Activated CD8-positive, alpha-beta T cell treated with anti-CD3 and anti-CD28 coated beads, Interleukin-2, amount 10 ng/mL, durations not matched to agents 7 days and 5 days (primary cell): Measurements from ENCODE around the gene CENPT. TPM values are rescaled to one million over a fixed set of nuclear protein-coding genes. Genes with fewer than 3 reads are reported as not detected.
"Not testable (repeated sequence)": the region's sequence is repeated elsewhere in the genome, so short reads cannot be mapped to it uniquely, and the experiment has no call there.

Experiments used
- ATAC-seq: fragments of 150-1000 bp; cut with Tn5 transposase; one replicate; pipeline ENCODE4 v1.10.0; 2021; ENCODE audit warnings: moderate library complexity
- CTCF ChIA-PET: fragments of 350-600 bp; sonication (Branson Sonifier 250); formaldehyde crosslinking; loops from one replicate; lab custom pipeline; 2021; ENCODE audit warnings: antibody characterized with exemption; lab: Charles Lee
- POLR2A ChIA-PET: fragments of 350-600 bp; sonication (Branson Sonifier 250); formaldehyde crosslinking; loops from one replicate; lab custom pipeline; 2021; ENCODE audit warnings: antibody characterized with exemption; lab: Charles Lee
- DNase-seq: peaks from one replicate; pipeline ENCODE4 v3.0.0-alpha.2; 2020
- H3K27ac Mint-ChIP-seq: one replicate; pipeline ENCODE4 v1.8.0; 2021; ENCODE audit warnings: mild to moderate bottlenecking, mixed read lengths
- H3K27me3 Mint-ChIP-seq: one replicate; pipeline ENCODE4 v1.8.0; 2021; ENCODE audit warnings: low read depth, mixed read lengths
- H3K36me3 Mint-ChIP-seq: one replicate; pipeline ENCODE4 v1.8.0; 2021; ENCODE audit warnings: low read depth, mixed read lengths
- H3K4me1 Mint-ChIP-seq: one replicate; pipeline ENCODE4 v1.8.0; 2021; ENCODE audit warnings: low read depth, mixed read lengths
- H3K4me3 Mint-ChIP-seq: one replicate; pipeline ENCODE4 v1.8.0; 2021; ENCODE audit warnings: mild to moderate bottlenecking, mixed read lengths
- H3K9me3 Mint-ChIP-seq: one replicate; pipeline ENCODE4 v1.8.0; 2022; ENCODE audit warnings: mixed read lengths; ENCODE audit not compliant: insufficient read depth
- total RNA-seq, 2 experiments: library from RNA; stranded (reverse); gene quantifications; one replicate each; pipeline ENCODE4 v1.2.3, GENCODE V29; 2021

The CENPT gene
- total RNA-seq, 2 experiments from 2014 or later = 58.9 to 63.6 TPM

- peak overlapping the region; percentile 89 for H3K27ac Mint-ChIP-seq
- no peaks in the 10 kb centered on the region for H3K27me3 Mint-ChIP-seq
- DNase-seq (no peak), ATAC-seq (no peak)
- peaks cover 53% of the 10 kb centered on the region for H3K4me1 Mint-ChIP-seq
- peaks cover 31% of the 10 kb centered on the region for H3K36me3 Mint-ChIP-seq
- H3K4me3 Mint-ChIP-seq = peak overlapping the region; percentile 96
- H3K9me3 Mint-ChIP-seq = no peaks in the 10 kb centered on the region
- ChIA-PET POLR2A (interaction anchor here (0.8 to 4.2 kb wide), 6 partner anchors 10 to 122 kb away, joined by 3 to 28 read pairs (median 4); partner anchors contain the start of genes PSKH1, RANBP10 and TSNAXIP1), CTCF (interaction anchor here (0.7 to 4.1 kb wide), 8 partner anchors 10 to 173 kb away, joined by 3 to 40 read pairs (median 6); no protein-coding TSS in a partner anchor)
These were observed 1.5 kb downstream of the CENPT start for GRCh38 chr16:67846063-67846319.

GRCh38 chr16:67845291-67846062 is 2.0 kb downstream of the CENPT start:
- ChIA-PET CTCF (interaction anchor here (0.8 to 4.1 kb wide), 13 partner anchors 10 to 964 kb away, joined by 3 to 40 read pairs (median 4); no protein-coding TSS in a partner anchor), POLR2A (interaction anchor here (1.1 to 4.2 kb wide), 5 partner anchors 9 to 90 kb away, joined by 4 to 28 read pairs (median 5); partner anchors contain the start of genes RANBP10 and TSNAXIP1)
- DNase-seq (peak; percentile 29), ATAC-seq (no peak)
- H3K36me3 Mint-ChIP-seq = peaks cover 30% of the 10 kb centered on the region
- H3K27ac Mint-ChIP-seq = peak overlapping the region; percentile 89
- no peaks in the 10 kb centered on the region for H3K9me3 Mint-ChIP-seq
- no peaks in the 10 kb centered on the region for H3K27me3 Mint-ChIP-seq
- peak overlapping the region; percentile 96 for H3K4me3 Mint-ChIP-seq
- H3K4me1 Mint-ChIP-seq = peaks cover 53% of the 10 kb centered on the region

- ATAC-seq (no peak), DNase-seq (no peak)
- peak overlapping the region; percentile 96 for H3K27ac Mint-ChIP-seq
- CTCF ChIA-PET = interaction anchor here (0.9 to 4.1 kb wide), 15 partner anchors 9 to 963 kb away, joined by 3 to 40 read pairs (median 4); no protein-coding TSS in a partner anchor
- POLR2A ChIA-PET = interaction anchor here (1.1 to 4.2 kb wide), 3 partner anchors 11 to 91 kb away, joined by 5 to 28 read pairs (median 5); no protein-coding TSS in a partner anchor
- peaks cover 51% of the 10 kb centered on the region for H3K4me1 Mint-ChIP-seq
- no peaks in the 10 kb centered on the region for H3K9me3 Mint-ChIP-seq
- H3K4me3 Mint-ChIP-seq = peak overlapping the region; percentile 96
- H3K36me3 Mint-ChIP-seq = peaks cover 26% of the 10 kb centered on the region
- H3K27me3 Mint-ChIP-seq = no peaks in the 10 kb centered on the region
These were observed 3.0 kb downstream of the CENPT start for GRCh38 chr16:67844497-67844896.

- ATAC-seq = no peak
- Mint-ChIP-seq H3K4me1 (peaks cover 46% of the 10 kb centered on the region), H3K9me3 (no peaks in the 10 kb centered on the region), H3K36me3 (peaks cover 26% of the 10 kb centered on the region), H3K4me3 (peak overlapping the region; percentile 96), H3K27me3 (no peaks in the 10 kb centered on the region), H3K27ac (peak overlapping the region; percentile 96)
- no peak for DNase-seq
- POLR2A ChIA-PET = interaction anchor here (0.6 to 4.2 kb wide), 2 partner anchors 10 to 37 kb away, joined by 3 to 28 read pairs; partner anchors contain the start of genes RANBP10 and TSNAXIP1
- CTCF ChIA-PET = interaction anchor here (0.6 to 4.1 kb wide), 10 partner anchors 10 to 296 kb away, joined by 3 to 40 read pairs (median 4); no protein-coding TSS in a partner anchor
These were observed 4.1 kb downstream of the CENPT start for GRCh38 chr16:67843343-67843765.

- ATAC-seq = peak; percentile 31
- Mint-ChIP-seq H3K9me3 (no peaks in the 10 kb centered on the region), H3K4me1 (peaks cover 40% of the 10 kb centered on the region), H3K27ac (peak overlapping the region; percentile 96), H3K4me3 (peak overlapping the region; percentile 96), H3K36me3 (peaks cover 26% of the 10 kb centered on the region), H3K27me3 (no peaks in the 10 kb centered on the region)
- DNase-seq = peak; percentile 74
- ChIA-PET CTCF (interaction anchor here (0.6 to 4.1 kb wide), 7 partner anchors 9 to 295 kb away, joined by 3 to 40 read pairs (median 4); no protein-coding TSS in a partner anchor), POLR2A (interaction anchor here (0.6 to 4.2 kb wide), 2 partner anchors 10 to 36 kb away, joined by 3 to 28 read pairs; partner anchors contain the start of genes RANBP10 and TSNAXIP1)
These were observed 4.8 kb downstream of the CENPT start for GRCh38 chr16:67842509-67843342.

- Mint-ChIP-seq H3K9me3 (no peaks in the 10 kb centered on the region), H3K27me3 (no peaks in the 10 kb centered on the region), H3K4me1 (peaks cover 38% of the 10 kb centered on the region), H3K36me3 (peaks cover 24% of the 10 kb centered on the region), H3K4me3 (peak within 1 kb of the TSS; percentile 96), H3K27ac (peak within 1 kb of the TSS; percentile 98)
- DNase-seq = peak; percentile 97
- POLR2A ChIA-PET = no interaction called here
- peak; percentile 59 for ATAC-seq
- CTCF ChIA-PET = interaction anchor here (1.1 to 1.7 kb wide), 3 partner anchors 26 to 36 kb away, joined by 3 to 13 read pairs (median 3); partner anchors contain the start of genes RANBP10 and TSNAXIP1
These were observed 5.5 kb downstream of the CENPT start, which contains the start of gene THAP11 for GRCh38 chr16:67841816-67842508. TSS of gene THAP11 (plus strand) at chr16:67842320. CDS start at chr16:67842555, 235 bp downstream.

GRCh38 chr16:67841198-67841815 is 6.2 kb downstream of the CENPT start:
- peak overlapping the region; percentile 89 for H3K4me3 Mint-ChIP-seq
- no peak for DNase-seq
- no peak for ATAC-seq
- H3K27ac Mint-ChIP-seq = peak overlapping the region; percentile 98
- no peaks in the 10 kb centered on the region for H3K27me3 Mint-ChIP-seq
- CTCF ChIA-PET = interaction anchor here (0.8 to 1.7 kb wide), 6 partner anchors 25 to 320 kb away, joined by 3 to 13 read pairs (median 3); partner anchors contain the start of genes RANBP10 and TSNAXIP1
- H3K36me3 Mint-ChIP-seq = peaks cover 24% of the 10 kb centered on the region
- no peaks in the 10 kb centered on the region for H3K9me3 Mint-ChIP-seq
- H3K4me1 Mint-ChIP-seq = peaks cover 38% of the 10 kb centered on the region
- POLR2A ChIA-PET = no interaction called here

- Mint-ChIP-seq H3K36me3 (no peaks in the 10 kb centered on the region), H3K4me1 (peaks cover 14% of the 10 kb centered on the region), H3K27ac (no peak overlapping the region), H3K9me3 (no peaks in the 10 kb centered on the region), H3K27me3 (no peaks in the 10 kb centered on the region), H3K4me3 (no peak overlapping the region)
- ChIA-PET CTCF (interaction anchor here (1.0 to 3.4 kb wide), 2 partner anchors 22 to 55 kb away, joined by 3 to 23 read pairs; partner anchors contain the start of gene PSKH1), POLR2A (interaction anchor here (1.1 kb wide), 1 partner anchor 99 kb away, joined by 3 read pairs; the partner anchor contains the start of gene PSMB10)
- no peak for DNase-seq
- ATAC-seq = no peak
These were observed 9.7 kb downstream of the CENPT start for GRCh38 chr16:67837811-67838210.

GRCh38 chr16:67837190-67837589 is 10.3 kb downstream of the CENPT start:
- H3K9me3 Mint-ChIP-seq, H3K27ac Mint-ChIP-seq, DNase-seq, H3K4me3 Mint-ChIP-seq, ATAC-seq, H3K27me3 Mint-ChIP-seq, H3K36me3 Mint-ChIP-seq: not testable (repeated sequence)
- ChIA-PET CTCF (interaction anchor here (1.0 to 3.4 kb wide), 3 partner anchors 21 to 290 kb away, joined by 3 to 23 read pairs (median 3); partner anchors contain the start of gene PSKH1), POLR2A (interaction anchor here (1.1 kb wide), 1 partner anchor 100 kb away, joined by 3 read pairs; the partner anchor contains the start of gene PSMB10)
- H3K4me1 Mint-ChIP-seq = peaks cover 17% of the 10 kb centered on the region

GRCh38 chr16:67834242-67834614 is 13.3 kb downstream of the CENPT start:
- ChIA-PET POLR2A (interaction anchor here (0.7 to 3.1 kb wide), 5 partner anchors 11 to 102 kb away, joined by 3 to 28 read pairs (median 3); partner anchors contain the start of genes NUTF2 and PSMB10), CTCF (interaction anchor here (0.8 to 2.4 kb wide), 9 partner anchors 10 to 313 kb away, joined by 3 to 47 read pairs (median 4); partner anchors contain the start of genes CARMIL2 and GFOD2)
- peak overlapping the region; percentile 88 for H3K27ac Mint-ChIP-seq
- H3K36me3 Mint-ChIP-seq = no peaks in the 10 kb centered on the region
- H3K4me3 Mint-ChIP-seq = peak overlapping the region; percentile 92
- H3K9me3 Mint-ChIP-seq = no peaks in the 10 kb centered on the region
- H3K27me3 Mint-ChIP-seq = no peaks in the 10 kb centered on the region
- H3K4me1 Mint-ChIP-seq = peaks cover 11% of the 10 kb centered on the region
- DNase-seq (no peak), ATAC-seq (no peak)
